Measurements from ENCODE around the gene PLXND1.

Gene PLXND1

GRCh38 chr3:129585949-129586657, 20.4 kb downstream of the PLXND1 start:
- no peak for DNase-seq (ENCODE audit: low read depth, low spot score)

GRCh38 chr3:129584631-129585030, 21.8 kb downstream of the PLXND1 start:
- no peak for DNase-seq (ENCODE audit: low read depth, low spot score)

- no peak for DNase-seq (ENCODE audit: low read depth, low spot score)
Observed at GRCh38 chr3:129583289-129583688, 23.2 kb downstream of the PLXND1 start.

DNA sequence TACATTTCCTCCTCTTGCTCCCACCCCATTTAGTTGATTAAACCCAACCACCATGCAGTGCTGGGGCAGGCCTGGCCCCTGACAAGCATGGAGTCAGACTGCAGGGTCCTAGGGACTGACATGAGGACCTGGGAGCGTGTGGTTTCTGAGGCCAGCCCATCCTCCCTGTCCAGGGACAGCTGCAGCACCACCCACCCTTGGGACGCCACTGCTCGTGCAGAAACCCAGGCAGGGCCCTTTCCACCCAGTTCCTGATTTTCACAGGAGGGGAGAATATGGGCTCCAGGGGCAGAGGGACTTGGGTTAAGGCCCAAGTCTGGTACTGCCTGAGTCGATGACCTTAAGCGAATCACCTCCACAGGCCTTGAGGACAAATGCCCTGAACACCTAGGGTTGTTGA, 23.7 kb downstream of the PLXND1 start:
- no peak for DNase-seq (ENCODE audit: low read depth, low spot score)

GRCh38 chr3:129581623-129582022, 24.9 kb downstream of the PLXND1 start:
- DNase-seq (ENCODE audit: low read depth, low spot score), result no peak

GRCh38 chr3:129579991-129580390, 26.5 kb downstream of the PLXND1 start:
- no peak for DNase-seq (ENCODE audit: low read depth, low spot score)

- no peak for DNase-seq (ENCODE audit: low read depth, low spot score)
Observed at GRCh38 chr3:129577925-129578786, 28.3 kb downstream of the PLXND1 start.

DNA sequence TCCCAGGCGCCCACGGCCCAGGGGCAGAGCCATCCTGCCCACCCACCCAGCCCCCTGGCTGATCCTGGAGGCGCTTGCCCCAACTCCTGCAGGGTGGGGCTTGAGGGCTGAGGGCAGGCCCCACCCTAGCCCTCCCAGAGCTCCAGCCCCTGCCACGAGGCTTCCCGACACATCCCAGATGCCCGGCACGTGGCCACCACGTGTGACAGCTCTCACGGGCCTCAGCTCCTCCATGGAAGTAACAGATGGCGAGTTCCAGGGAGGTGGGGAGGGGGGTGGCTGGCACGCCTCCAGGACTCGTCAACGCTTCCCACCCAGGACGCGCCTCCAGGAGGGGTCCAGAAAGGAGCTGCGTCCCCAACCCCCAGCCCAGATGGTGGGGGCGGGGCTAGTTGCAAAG, 29.1 kb downstream of the PLXND1 start:
- no peak for DNase-seq (ENCODE audit: low read depth, low spot score)

- no peak for DNase-seq (ENCODE audit: low read depth, low spot score)
Observed at GRCh38 chr3:129576514-129577352, 29.7 kb downstream of the PLXND1 start.

GRCh38 chr3:129575997-129576384, 30.5 kb downstream of the PLXND1 start:
- DNase-seq (ENCODE audit: low read depth, low spot score), result no peak

DNA sequence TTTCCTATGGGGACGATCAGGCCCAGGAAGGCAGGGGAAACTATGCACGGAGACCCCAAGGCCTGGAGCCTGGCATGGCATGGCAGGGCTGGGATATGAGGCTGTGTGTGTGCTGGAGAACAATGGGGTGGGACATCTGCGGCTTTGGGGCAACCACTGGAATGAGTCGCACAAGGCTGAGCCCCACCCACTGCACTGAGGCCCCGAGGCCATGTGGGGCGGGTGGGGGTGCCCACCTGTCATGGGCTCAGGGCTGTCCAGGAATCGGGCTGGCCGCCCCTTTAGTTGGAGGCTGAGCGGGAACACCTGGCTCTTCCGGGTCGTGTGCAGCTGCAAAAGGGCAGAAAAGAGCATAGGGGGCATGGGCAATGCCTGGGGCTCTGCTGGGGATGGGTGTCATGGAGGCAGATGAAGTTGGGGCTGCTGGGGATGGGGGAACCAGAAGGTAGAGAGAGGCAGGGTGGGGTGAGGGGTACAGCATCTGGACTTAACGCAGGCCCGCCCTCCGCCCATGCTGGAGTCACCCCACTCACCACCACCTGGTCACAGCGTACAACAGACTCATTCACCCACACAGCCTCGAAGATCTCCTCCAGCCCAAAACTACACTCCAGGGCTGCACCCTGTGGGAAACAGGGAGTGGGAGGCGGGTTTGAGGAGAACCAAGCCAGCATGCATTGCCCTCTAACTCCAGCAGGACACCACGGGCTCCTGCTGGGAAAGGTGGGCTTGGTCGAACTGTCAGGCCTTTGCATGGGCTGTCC, 31.1 kb downstream of the PLXND1 start:
- DNase-seq (ENCODE audit: low read depth, low spot score), result no peak

- no peak for DNase-seq (ENCODE audit: low read depth, low spot score)
Observed at GRCh38 chr3:129574206-129574605, 32.3 kb downstream of the PLXND1 start.

GRCh38 chr3:129573493-129573892, 33.0 kb downstream of the PLXND1 start:
- DNase-seq (ENCODE audit: low read depth, low spot score), result no peak

DNA sequence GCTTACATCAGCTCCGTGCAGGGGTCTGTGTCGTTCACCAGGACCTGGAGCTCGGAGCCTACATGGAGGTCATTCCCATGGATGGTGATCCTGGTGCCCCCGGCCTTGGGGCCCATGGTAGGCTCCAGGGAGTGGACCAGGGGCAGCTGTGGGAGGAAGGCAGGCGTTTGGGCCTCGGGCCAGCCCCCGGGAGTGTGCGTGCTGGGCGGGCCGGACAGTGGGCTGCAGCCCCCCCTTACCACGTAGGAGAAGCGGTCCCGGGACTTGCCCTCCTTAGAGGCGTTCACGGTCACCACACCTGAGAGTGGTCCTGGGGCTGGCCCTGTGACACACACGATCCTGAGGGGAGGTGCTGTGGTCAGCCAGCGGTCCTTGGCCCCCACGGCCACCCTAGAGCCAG, 33.9 kb downstream of the PLXND1 start:
- DNase-seq (ENCODE audit: low read depth, low spot score), result no peak

- no peak for DNase-seq (ENCODE audit: low read depth, low spot score)
Observed at GRCh38 chr3:129571605-129572547, 34.6 kb downstream of the PLXND1 start.

DNA sequence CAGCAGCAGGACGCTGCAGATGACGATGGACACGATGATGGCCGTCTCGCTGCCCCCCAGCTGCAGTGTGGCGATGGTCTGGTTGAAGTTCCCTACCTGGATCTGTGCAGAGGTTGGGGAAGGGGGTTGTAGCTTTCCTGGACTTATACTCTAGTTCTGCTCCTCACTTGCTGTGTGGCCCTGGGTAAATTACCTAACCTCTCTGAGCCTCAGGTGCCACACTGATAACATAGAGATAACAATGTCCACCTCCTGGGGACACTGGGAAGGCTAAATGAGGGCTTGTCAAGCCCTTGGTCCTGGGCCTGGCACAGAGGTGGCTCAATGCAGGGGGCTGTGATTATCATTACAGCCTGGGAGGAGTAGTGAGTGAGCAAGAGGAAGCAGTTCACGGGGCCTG, 36.6 kb downstream of the PLXND1 start:
- DNase-seq (ENCODE audit: low read depth, low spot score), result no peak

GRCh38 chr3:129567939-129568338, 38.5 kb downstream of the PLXND1 start:
- DNase-seq (ENCODE audit: low read depth, low spot score), result no peak

DNA sequence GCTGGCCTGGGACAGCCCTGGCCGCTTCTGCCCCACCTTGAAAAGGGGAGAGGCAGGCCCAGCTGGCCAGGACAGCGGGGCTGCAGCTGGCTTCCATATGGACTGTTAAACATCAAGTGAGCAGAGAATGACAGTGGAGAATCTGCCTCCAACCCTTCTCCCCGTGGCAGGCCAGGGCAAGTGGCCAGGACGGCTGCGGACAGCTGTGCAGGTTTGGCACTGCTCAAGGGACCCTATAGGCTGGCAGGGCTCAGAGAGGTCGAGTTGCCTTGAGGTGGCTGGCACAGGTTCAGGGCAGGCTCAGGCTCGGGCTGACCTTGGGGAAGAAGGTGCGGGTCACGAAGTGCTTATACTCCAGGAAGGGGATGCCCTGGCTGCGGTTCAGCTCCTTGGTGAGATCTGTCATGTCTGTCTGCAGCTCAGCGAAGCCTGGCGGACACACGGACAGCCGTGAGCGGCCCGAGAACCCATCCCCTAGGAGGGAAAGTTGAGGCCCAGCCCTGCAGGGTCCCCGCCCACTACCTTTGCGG, 39.2 kb downstream of the PLXND1 start:
- DNase-seq (ENCODE audit: low read depth, low spot score), result no peak

GRCh38 chr3:129565902-129566301, 40.6 kb downstream of the PLXND1 start:
- DNase-seq (ENCODE audit: low read depth, low spot score), result no peak

Data from activated naive CD8-positive, alpha-beta T cell treated with anti-CD3 and anti-CD28 coated beads, Interleukin-2, amount 50 U/mL, for 16 hours (primary cell).